ENCODE data around the gene SEPTIN8.

- no peak for TF ChIP-seq FOXA1 (IDR thresholded peaks at IDR 0.05)
- TF ChIP-seq FOXK2 (IDR thresholded peaks at IDR 0.05), result no peak
- no peak for TF ChIP-seq CTBP1 (IDR thresholded peaks at IDR 0.05; ENCODE audit: borderline replicate concordance)
- no peak for TF ChIP-seq SUZ12 (IDR thresholded peaks at IDR 0.05)
- TF ChIP-seq L3MBTL2 (conservative IDR thresholded peaks at IDR 0.05), result no peak
- TF ChIP-seq ELF4 (IDR thresholded peaks at IDR 0.05), result no peak
- no peak for TF ChIP-seq ARNT (IDR thresholded peaks at IDR 0.05)
- TF ChIP-seq TARDBP (IDR thresholded peaks at IDR 0.05), result no peak
- TF ChIP-seq BHLHE40 (IDR thresholded peaks at IDR 0.05; ENCODE audit: borderline replicate concordance), result no peak
- TF ChIP-seq NFRKB (IDR thresholded peaks at IDR 0.05), result no peak
- no peak for TF ChIP-seq FOXM1 (IDR thresholded peaks at IDR 0.05; ENCODE audit: borderline replicate concordance)
- no peak for TF ChIP-seq PKNOX1 (IDR thresholded peaks at IDR 0.05)
These were observed 20.6 kb upstream of the SEPTIN8 start for GRCh38 chr5:132797651-132798050.

Measured in HEK293T (cell line).